ENCODE measurements around the gene PJA2.

GRCh38 chr5:109411149-109411514, 1.4 kb upstream of the PJA2 start:
- TF ChIP-seq, protein P1, sequence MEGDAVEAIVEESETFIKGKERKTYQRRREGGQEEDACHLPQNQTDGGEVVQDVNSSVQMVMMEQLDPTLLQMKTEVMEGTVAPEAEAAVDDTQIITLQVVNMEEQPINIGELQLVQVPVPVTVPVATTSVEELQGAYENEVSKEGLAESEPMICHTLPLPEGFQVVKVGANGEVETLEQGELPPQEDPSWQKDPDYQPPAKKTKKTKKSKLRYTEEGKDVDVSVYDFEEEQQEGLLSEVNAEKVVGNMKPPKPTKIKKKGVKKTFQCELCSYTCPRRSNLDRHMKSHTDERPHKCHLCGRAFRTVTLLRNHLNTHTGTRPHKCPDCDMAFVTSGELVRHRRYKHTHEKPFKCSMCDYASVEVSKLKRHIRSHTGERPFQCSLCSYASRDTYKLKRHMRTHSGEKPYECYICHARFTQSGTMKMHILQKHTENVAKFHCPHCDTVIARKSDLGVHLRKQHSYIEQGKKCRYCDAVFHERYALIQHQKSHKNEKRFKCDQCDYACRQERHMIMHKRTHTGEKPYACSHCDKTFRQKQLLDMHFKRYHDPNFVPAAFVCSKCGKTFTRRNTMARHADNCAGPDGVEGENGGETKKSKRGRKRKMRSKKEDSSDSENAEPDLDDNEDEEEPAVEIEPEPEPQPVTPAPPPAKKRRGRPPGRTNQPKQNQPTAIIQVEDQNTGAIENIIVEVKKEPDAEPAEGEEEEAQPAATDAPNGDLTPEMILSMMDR (conservative IDR thresholded peaks at IDR 0.05; ENCODE audit: low read length): no peak
- TF ChIP-seq EZH2phosphoT487 (IDR thresholded peaks at IDR 0.05; ENCODE audit: borderline replicate concordance, low read depth, low read length): no peak

Measured in OCI-LY7 (cell line).